HepG2 (cell line): ENCODE data around the gene ECSIT. TPM values are rescaled to one million over a fixed set of nuclear protein-coding genes. Genes with fewer than 3 reads are reported as not detected.

Experiments used
- ATAC-seq: fragments of 200-7000 bp; cut with Tn5 transposase; 3 replicates; pipeline ENCODE4 v1.9.1; 2020; ENCODE audit warnings: mild to moderate bottlenecking, moderate library complexity
- BruUV-seq: library from RNA; stranded (reverse); fragments of 400-500 nt; replicated peaks from 2 replicates; lab custom pipeline; 2021; lab: Mats Ljungman, UMichigan
- CTCF ChIA-PET: fragments of 300-600 bp; formaldehyde crosslinking; extraction: SDS; loops from one replicate; lab custom pipeline; 2021; ENCODE audit warnings: low total read pairs, inconsistent platforms, low intra/inter-chr PET ratio; lab: Yijun Ruan, JAX
- POLR2A ChIA-PET: fragments of 350-600 bp; sonication (Branson Sonifier 250); formaldehyde crosslinking; loops from one replicate; lab custom pipeline; 2020; ENCODE audit warnings: antibody characterized with exemption, inconsistent platforms; lab: Yijun Ruan, JAX
- DNase-seq: peaks from one replicate; pipeline ENCODE4 v3.0.0-alpha.2; 2015; ENCODE audit warnings: low spot score
- FAIRE-seq: peaks from 3 replicates; lab custom pipeline; 2011; peaks lifted over from hg19 to GRCh38; lab: Jason Lieb, UNC
- H2AFZ ChIP-seq: one replicate; pipeline ENCODE4 v1.6.1; 2011; ENCODE audit warnings: low read length, inconsistent platforms
- H3K27ac ChIP-seq: fragments of 300-600 bp; 3 replicates; pipeline ENCODE4 v1.8.0; 2011; ENCODE audit warnings: mixed run types, mild to moderate bottlenecking, mixed read lengths, low read length, inconsistent platforms; ENCODE audit not compliant: insufficient read depth; ENCODE audit errors: extremely low read length
- H3K27me3 ChIP-seq, 2 experiments: fragments of 200-600 bp in 1 of 2; 2 replicates in 1 of 2; 3 replicates in 1 of 2; pipeline versions ENCODE4 v1.6.0 to v1.8.0; 2011; ENCODE audit warnings: low read length in 2 of 2, mild to moderate bottlenecking in 2 of 2, moderate library complexity in 2 of 2, inconsistent platforms in 1 of 2; ENCODE audit not compliant: insufficient read depth in 2 of 2, control insufficient read depth in 1 of 2
- H3K36me3 ChIP-seq, 2 experiments: fragments of 200-600 bp in 1 of 2; replicated peaks in 1 of 2; 2 replicates in 1 of 2; 3 replicates in 1 of 2; pipeline versions ENCODE4 v1.5.1 to v1.8.0; 2011; ENCODE audit warnings: low read length in 2 of 2, inconsistent platforms in 1 of 2; ENCODE audit not compliant: insufficient read depth in 2 of 2, control insufficient read depth in 1 of 2
- H3K4me1 ChIP-seq: 2 replicates; pipeline ENCODE4 v1.5.1; 2012; ENCODE audit warnings: low read length, inconsistent platforms; ENCODE audit not compliant: insufficient read depth
- H3K4me2 ChIP-seq: 2 replicates; pipeline ENCODE4 v1.6.0; 2011; ENCODE audit warnings: low read depth, low read length, inconsistent platforms
- H3K4me3 ChIP-seq, 3 experiments: fragments of 200-600 bp in 1 of 3; sonication (generic), shearing (Covaris generic) in 1 of 3; replicated peaks in 1 of 3; 2 replicates each; pipeline ENCODE4 v1.5.1; 2011 to 2016; ENCODE audit warnings: low read length in 3 of 3, inconsistent platforms in 2 of 3, low read depth in 2 of 3, mild to moderate bottlenecking in 2 of 3, control low read depth in 1 of 3, mixed read lengths in 1 of 3; ENCODE audit not compliant: insufficient read depth in 1 of 3
- H3K79me2 ChIP-seq: one replicate; pipeline ENCODE4 v1.6.1; 2011; ENCODE audit warnings: low read length, inconsistent platforms; ENCODE audit not compliant: insufficient read depth
- H3K9ac ChIP-seq: 2 replicates; pipeline ENCODE4 v1.6.0; 2011; ENCODE audit warnings: mild to moderate bottlenecking, low read depth, low read length, inconsistent platforms; ENCODE audit not compliant: insufficient read depth
- H3K9me3 ChIP-seq: 2 replicates; pipeline ENCODE4 v1.5.1; 2012; ENCODE audit warnings: mild to moderate bottlenecking, low read length
- H4K20me1 ChIP-seq: 2 replicates; pipeline ENCODE4 v1.6.0; 2011; ENCODE audit warnings: inconsistent platforms, mild to moderate bottlenecking, low read length, moderate library complexity; ENCODE audit not compliant: insufficient read depth
- MYNN ChIP-seq: sonication (generic); formaldehyde crosslinking; IDR thresholded peaks from 2 replicates; pipeline ENCODE4 v1.4.0; 2020; ENCODE audit warnings: mild to moderate bottlenecking, low read depth, missing genetic modification reagents
- REL ChIP-seq: sonication (generic); formaldehyde crosslinking; conservative IDR thresholded peaks from 2 replicates; pipeline ENCODE4 v1.8.0; 2022; ENCODE audit warnings: mild to moderate bottlenecking, missing genetic modification reagents, moderate library complexity
- SRSF9 ChIP-seq: fragments of 200-400 bp; formaldehyde crosslinking; IDR thresholded peaks from 2 replicates; pipeline ENCODE4 v1.6.1; 2018; ENCODE audit warnings: borderline replicate concordance, mild to moderate bottlenecking, low read depth, low read length; ENCODE audit not compliant: insufficient read depth, poor library complexity, severe bottlenecking
- ZNF816 ChIP-seq: sonication (generic); formaldehyde crosslinking; IDR thresholded peaks from 2 replicates; pipeline ENCODE4 v1.8.0; 2022; ENCODE audit warnings: missing genetic modification reagents, mild to moderate bottlenecking, borderline replicate concordance
- WGBS: methylation state at CpG from one replicate; pipeline ENCODE4 v1.1.6; 2017; ENCODE audit warnings: low lambda C conversion rate; 5-methylcytosine and 5-hydroxymethylcytosine counted together
- in situ Hi-C: cut with HindIII; loops from 2 replicates; pipeline ENCODE4 v1.10.0; 2017; ENCODE audit warnings: low pct_unique_long_range_greater_than_20kb; ENCODE audit not compliant: extremely low pct_ligation_motif_present
- intact Hi-C: fragments of 100-400 bp; cut with micrococcal nuclease; formaldehyde crosslinking; loops from one replicate; pipeline ENCODE4 v1.10.0; 2022; ENCODE audit not compliant: unreplicated experiment
- polyA plus RNA-seq, 8 experiments: library from polyadenylated mRNA; depleted of rRNA in 3 of 8; stranded (reverse) in 7 of 8; unstranded in 1 of 8; fragments of >200 nt; fragmentation: Illumina TruSeq in 4 of 8; extraction: Trizol in 4 of 8; gene quantifications; 2 replicates each; pipeline versions ENCODE4 v1.2.1 to v1.2.3, GENCODE V29; 2011 to 2016; ENCODE audit warnings: low read depth in 4 of 8, missing spikeins in 1 of 8, mixed read lengths in 1 of 8; ENCODE audit not compliant: insufficient read depth in 1 of 8
- total RNA-seq, 5 experiments: library from RNA; depleted of rRNA; stranded (reverse); fragments of >200 nt; fragmentation: Illumina TruSeq; extraction: Trizol; gene quantifications; 2 replicates each; pipeline ENCODE4 v1.2.3, GENCODE V29; 2016; ENCODE audit warnings: low read depth in 1 of 5
- TF ChIP-seq, protein P1 (sequence below): sonication (generic); formaldehyde crosslinking; IDR thresholded peaks from 2 replicates; pipeline ENCODE4 v1.9.0; 2021; ENCODE audit warnings: missing genetic modification reagents, mild to moderate bottlenecking, borderline replicate concordance

ECSIT gene
- total and polyA plus RNA-seq, 2 of the 13 experiments (the other 11 are each of a cell fraction or from before 2014, with no cell fraction given): 36.4 to 62.3 TPM

DNA sequence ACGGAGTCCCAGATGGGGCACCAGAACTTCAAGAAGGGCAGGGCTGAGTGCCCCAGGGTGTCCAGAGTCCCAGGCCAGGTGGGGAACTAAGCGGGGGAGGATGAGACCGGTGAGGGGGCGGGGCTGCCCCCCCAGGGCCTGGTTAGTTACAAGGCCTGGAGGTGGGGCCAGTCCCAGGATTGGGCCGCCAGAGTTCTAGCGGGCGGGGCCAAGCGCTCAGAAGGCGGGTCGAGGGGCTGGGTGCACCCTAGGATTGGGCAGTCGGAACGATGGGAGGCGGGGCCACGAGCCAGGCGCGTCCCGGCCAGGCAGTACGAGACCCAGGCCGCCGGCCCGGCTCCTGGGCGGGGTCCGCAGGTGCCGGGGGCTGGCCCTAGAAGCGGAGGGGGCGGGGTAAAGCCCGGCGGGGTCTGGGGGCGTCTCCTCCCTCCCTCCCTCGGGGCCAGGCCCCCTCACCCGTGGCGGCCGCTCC lies 23.9 kb downstream of the ECSIT start (continued):
- TF ChIP-seq SRSF9 (no peak), REL (CRISPR knock-in tag) (no peak)

DNA sequence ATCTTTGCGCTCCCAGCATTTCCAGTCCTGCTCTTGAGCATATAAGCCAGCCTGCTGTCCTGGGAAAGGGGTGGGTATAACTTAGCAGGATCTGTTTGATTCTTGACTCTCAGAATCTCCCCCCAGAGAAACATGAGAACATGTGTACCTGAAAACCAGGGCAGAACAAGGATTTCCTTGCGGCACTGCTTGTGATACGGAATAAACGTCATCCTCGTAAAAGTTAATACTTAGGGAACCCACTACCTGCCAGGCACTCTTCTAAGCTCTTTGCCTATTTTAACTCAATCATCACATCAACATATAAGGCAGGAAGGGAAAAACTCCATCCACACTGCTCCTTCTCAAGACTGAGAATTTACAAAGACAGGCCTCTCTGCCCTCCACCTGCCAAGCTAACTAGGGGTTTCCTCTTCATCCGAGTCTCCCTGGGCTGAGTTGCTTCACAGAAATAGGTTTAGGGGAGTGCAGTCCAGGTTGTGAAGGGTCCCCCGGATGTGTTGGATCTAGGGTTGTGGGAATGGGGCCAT lies 24.4 kb downstream of the ECSIT start:
- intact Hi-C loops: no loop called here
- Histone ChIP-seq H2AFZ (no peak overlapping the region), H3K9ac (peak overlapping the region; percentile 72)

More for the DNA sequence above, 24.4 kb downstream of the ECSIT start:
- Histone ChIP-seq H3K4me1 (peaks cover 18% of the 10 kb centered on the region), H3K4me3 (peak overlapping the region; percentile 77 to 84 (median 81)), H3K4me2 (peak overlapping the region; percentile 95), H3K27me3 (no peaks in the 10 kb centered on the region)
- WGBS: 71% methylated on average over 7 of the region's 7 CpGs
- TF ChIP-seq ZNF816 (no peak), MYNN (CRISPR knock-in tag) (0 out of 2 replicates have a peak, but pooled peaks have one; percentile 22)
- TF ChIP-seq, protein P1, sequence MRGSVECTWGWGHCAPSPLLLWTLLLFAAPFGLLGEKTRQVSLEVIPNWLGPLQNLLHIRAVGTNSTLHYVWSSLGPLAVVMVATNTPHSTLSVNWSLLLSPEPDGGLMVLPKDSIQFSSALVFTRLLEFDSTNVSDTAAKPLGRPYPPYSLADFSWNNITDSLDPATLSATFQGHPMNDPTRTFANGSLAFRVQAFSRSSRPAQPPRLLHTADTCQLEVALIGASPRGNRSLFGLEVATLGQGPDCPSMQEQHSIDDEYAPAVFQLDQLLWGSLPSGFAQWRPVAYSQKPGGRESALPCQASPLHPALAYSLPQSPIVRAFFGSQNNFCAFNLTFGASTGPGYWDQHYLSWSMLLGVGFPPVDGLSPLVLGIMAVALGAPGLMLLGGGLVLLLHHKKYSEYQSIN (CRISPR knock-in tag): no peak
- TF ChIP-seq, all 625 proteins: peak for 1
- BruUV-seq: no TSS peak
- Histone ChIP-seq H3K36me3 (peaks cover 0 to 2% of the 10 kb centered on the region in 2 experiments; a peak in 1 of 5 replicates), H3K27ac (peak overlapping the region; percentile 77), H3K79me2 (peaks cover 6% of the 10 kb centered on the region), H3K9me3 (no peaks in the 10 kb centered on the region), H4K20me1 (no peaks in the 10 kb centered on the region; the same call in 1 of the 2 replicates)
- DNase-seq (no peak), FAIRE-seq (no peak), ATAC-seq (no peak)
- POLR2A ChIA-PET: interaction anchor here (1.3 kb wide), 1 partner anchor 14 kb away, joined by 3 read pairs; no protein-coding TSS in a partner anchor
- in situ Hi-C loops: no loop called here
- CTCF ChIA-PET: no interaction called here
